ENCODE data around the gene PICALM. TPM values are rescaled to one million over a fixed set of nuclear protein-coding genes. Genes with fewer than 3 reads are reported as not detected.
"Not testable (repeated sequence)": the region's sequence is repeated elsewhere in the genome, so short reads cannot be mapped to it uniquely, and the experiment has no call there.

PICALM gene
- total and polyA plus RNA-seq, 2 donors (not counting 1 experiment from before 2014, with no cell fraction given) = 48.4 to 165 TPM

- ATAC-seq (ENCODE audit: low read depth) = no peak
- Histone ChIP-seq H3K9me3 (ENCODE audit: control extremely low read depth in 1 of 3, control insufficient read depth in 2 of 3, insufficient read depth in 1 of 3, low read length in 2 of 3) (peaks cover 0 to 1% (median 0%) of the 10 kb centered on the region in 3 donors), H3K79me2 (ENCODE audit: control insufficient read depth, insufficient read depth, low read length) (no peaks in the 10 kb centered on the region), H3K4me2 (replicated peaks; ENCODE audit: low read depth, low read length, poor library complexity, severe bottlenecking) (no peak overlapping the region), H3K27me3 (replicated peaks in 1 of 4; ENCODE audit: control extremely low read depth in 1 of 4, control insufficient read depth in 3 of 4, insufficient read depth in 4 of 4, low read length in 3 of 4) (no peaks in the 10 kb centered on the region), H3K9ac (ENCODE audit: low read length) (no peak overlapping the region), H3K4me3 (ENCODE audit: control extremely low read depth in 1 of 5, extremely low read depth in 1 of 5, insufficient read depth in 1 of 5, low read depth in 2 of 5, low read length in 4 of 5) (no peak overlapping the region), H3K36me3 (replicated peaks in 1 of 2; ENCODE audit: control extremely low read depth in 1 of 2, control insufficient read depth in 1 of 2, extremely low read depth in 1 of 2, insufficient read depth in 2 of 2, low read length in 1 of 2) (no peaks in the 10 kb centered on the region), H3K27ac (ENCODE audit: low read length in 2 of 2) (no peak overlapping the region), H4K20me1 (ENCODE audit: control insufficient read depth, insufficient read depth, low read length, poor library complexity, severe bottlenecking) (no peaks in the 10 kb centered on the region), H2AFZ (ENCODE audit: insufficient read depth, low read depth, low read length, poor library complexity, severe bottlenecking) (no peak overlapping the region), H3K4me1 (ENCODE audit: control insufficient read depth in 2 of 2, insufficient read depth in 2 of 2, low read length in 2 of 2) (no peaks in the 10 kb centered on the region)
- H3K4me3 Mint-ChIP-seq = no peak overlapping the region
- no CpG with 5 or more reads among the region's 2 CpGs for WGBS (ENCODE audit: insufficient coverage)
- DNase-seq = no peak
- ChIA-PET POLR2A (no interaction called here), CTCF (no interaction called here)
- TF ChIP-seq EZH2 (IDR thresholded peaks at IDR 0.05; ENCODE audit: borderline replicate concordance, insufficient read depth, low read depth, low read length, poor library complexity, severe bottlenecking) = no peak
- TF ChIP-seq, protein P1, sequence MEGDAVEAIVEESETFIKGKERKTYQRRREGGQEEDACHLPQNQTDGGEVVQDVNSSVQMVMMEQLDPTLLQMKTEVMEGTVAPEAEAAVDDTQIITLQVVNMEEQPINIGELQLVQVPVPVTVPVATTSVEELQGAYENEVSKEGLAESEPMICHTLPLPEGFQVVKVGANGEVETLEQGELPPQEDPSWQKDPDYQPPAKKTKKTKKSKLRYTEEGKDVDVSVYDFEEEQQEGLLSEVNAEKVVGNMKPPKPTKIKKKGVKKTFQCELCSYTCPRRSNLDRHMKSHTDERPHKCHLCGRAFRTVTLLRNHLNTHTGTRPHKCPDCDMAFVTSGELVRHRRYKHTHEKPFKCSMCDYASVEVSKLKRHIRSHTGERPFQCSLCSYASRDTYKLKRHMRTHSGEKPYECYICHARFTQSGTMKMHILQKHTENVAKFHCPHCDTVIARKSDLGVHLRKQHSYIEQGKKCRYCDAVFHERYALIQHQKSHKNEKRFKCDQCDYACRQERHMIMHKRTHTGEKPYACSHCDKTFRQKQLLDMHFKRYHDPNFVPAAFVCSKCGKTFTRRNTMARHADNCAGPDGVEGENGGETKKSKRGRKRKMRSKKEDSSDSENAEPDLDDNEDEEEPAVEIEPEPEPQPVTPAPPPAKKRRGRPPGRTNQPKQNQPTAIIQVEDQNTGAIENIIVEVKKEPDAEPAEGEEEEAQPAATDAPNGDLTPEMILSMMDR (IDR thresholded peaks at IDR 0.05) = no peak
- intact Hi-C loops (cut with micrococcal nuclease) = no loop called here
- no peak overlapping the region for H3K27ac Mint-ChIP-seq
- H3K9me3 Mint-ChIP-seq (ENCODE audit: insufficient read depth) = no peaks in the 10 kb centered on the region
- H3K27me3 Mint-ChIP-seq = peaks cover 6% of the 10 kb centered on the region
- H3K4me1 Mint-ChIP-seq = peaks cover 2% of the 10 kb centered on the region
These were observed 38.0 kb upstream of the PICALM start for GRCh38 chr11:86106916-86107315.

GRCh38 chr11:86106031-86106430 is 37.1 kb upstream of the PICALM start:
- H3K79me2 ChIP-seq (ENCODE audit: control insufficient read depth, insufficient read depth, low read length); H3K36me3 ChIP-seq (replicated peaks in 1 of 2; ENCODE audit: control extremely low read depth in 1 of 2, control insufficient read depth in 1 of 2, extremely low read depth in 1 of 2, insufficient read depth in 2 of 2, low read length in 1 of 2); H2AFZ ChIP-seq (ENCODE audit: insufficient read depth, low read depth, low read length, poor library complexity, severe bottlenecking); ATAC-seq (ENCODE audit: low read depth); H3K4me2 ChIP-seq (replicated peaks; ENCODE audit: low read depth, low read length, poor library complexity, severe bottlenecking); H3K27ac ChIP-seq (ENCODE audit: low read length in 2 of 2); H3K9me3 ChIP-seq (ENCODE audit: control extremely low read depth in 1 of 3, control insufficient read depth in 2 of 3, insufficient read depth in 1 of 3, low read length in 2 of 3); DNase-seq; H3K27me3 Mint-ChIP-seq; CTCF ChIA-PET; H3K4me3 ChIP-seq (ENCODE audit: control extremely low read depth in 1 of 5, extremely low read depth in 1 of 5, insufficient read depth in 1 of 5, low read depth in 2 of 5, low read length in 4 of 5); H3K27me3 ChIP-seq (replicated peaks in 1 of 4; ENCODE audit: control extremely low read depth in 1 of 4, control insufficient read depth in 3 of 4, insufficient read depth in 4 of 4, low read length in 3 of 4); H3K4me3 Mint-ChIP-seq; H4K20me1 ChIP-seq (ENCODE audit: control insufficient read depth, insufficient read depth, low read length, poor library complexity, severe bottlenecking); H3K4me1 ChIP-seq (ENCODE audit: control insufficient read depth in 2 of 2, insufficient read depth in 2 of 2, low read length in 2 of 2); H3K4me1 Mint-ChIP-seq; H3K9ac ChIP-seq (ENCODE audit: low read length); H3K27ac Mint-ChIP-seq; intact Hi-C loops (cut with micrococcal nuclease); POLR2A ChIA-PET; H3K9me3 Mint-ChIP-seq (ENCODE audit: insufficient read depth): not testable (repeated sequence)
- WGBS (ENCODE audit: insufficient coverage) = no CpG with 5 or more reads among the region's 3 CpGs

DNA sequence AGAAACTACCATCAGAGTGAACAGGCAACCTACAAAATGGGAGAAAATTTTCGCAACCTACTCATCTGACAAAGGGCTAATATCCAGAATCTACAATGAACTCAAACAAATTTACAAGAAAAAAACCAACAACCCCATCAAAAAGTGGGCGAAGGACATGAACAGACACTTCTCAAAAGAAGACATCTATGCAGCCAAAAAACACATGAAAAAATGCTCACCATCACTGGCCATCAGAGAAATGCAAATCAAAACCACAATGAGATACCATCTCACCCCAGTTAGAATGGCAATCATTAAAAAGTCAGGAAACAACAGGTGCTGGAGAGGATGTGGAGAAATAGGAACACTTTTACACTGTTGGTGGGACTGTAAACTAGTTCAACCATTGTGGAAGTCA is 36.7 kb upstream of the PICALM start:
- H2AFZ ChIP-seq (ENCODE audit: insufficient read depth, low read depth, low read length, poor library complexity, severe bottlenecking); H3K27me3 ChIP-seq (replicated peaks in 1 of 4; ENCODE audit: control extremely low read depth in 1 of 4, control insufficient read depth in 3 of 4, insufficient read depth in 4 of 4, low read length in 3 of 4); H3K4me2 ChIP-seq (replicated peaks; ENCODE audit: low read depth, low read length, poor library complexity, severe bottlenecking); DNase-seq; H3K9me3 ChIP-seq (ENCODE audit: control extremely low read depth in 1 of 3, control insufficient read depth in 2 of 3, insufficient read depth in 1 of 3, low read length in 2 of 3); POLR2A ChIA-PET; H3K79me2 ChIP-seq (ENCODE audit: control insufficient read depth, insufficient read depth, low read length); H4K20me1 ChIP-seq (ENCODE audit: control insufficient read depth, insufficient read depth, low read length, poor library complexity, severe bottlenecking); CTCF ChIA-PET; intact Hi-C loops (cut with micrococcal nuclease); H3K4me3 ChIP-seq (ENCODE audit: control extremely low read depth in 1 of 5, extremely low read depth in 1 of 5, insufficient read depth in 1 of 5, low read depth in 2 of 5, low read length in 4 of 5); ATAC-seq (ENCODE audit: low read depth); H3K4me1 Mint-ChIP-seq; H3K36me3 ChIP-seq (replicated peaks in 1 of 2; ENCODE audit: control extremely low read depth in 1 of 2, control insufficient read depth in 1 of 2, extremely low read depth in 1 of 2, insufficient read depth in 2 of 2, low read length in 1 of 2); H3K27me3 Mint-ChIP-seq; H3K4me1 ChIP-seq (ENCODE audit: control insufficient read depth in 2 of 2, insufficient read depth in 2 of 2, low read length in 2 of 2); H3K9ac ChIP-seq (ENCODE audit: low read length); H3K4me3 Mint-ChIP-seq; H3K27ac ChIP-seq (ENCODE audit: low read length in 2 of 2); H3K27ac Mint-ChIP-seq; H3K9me3 Mint-ChIP-seq (ENCODE audit: insufficient read depth): not testable (repeated sequence)
- WGBS (ENCODE audit: insufficient coverage) = no CpG with 5 or more reads among the region's 2 CpGs

Data from B cell (primary cell).